H1 (cell line): Measurements from ENCODE around the gene SSUH2. TPM values are rescaled to one million over a fixed set of nuclear protein-coding genes. Genes with fewer than 3 reads are reported as not detected.
A peak's percentile ranks its signal among the peaks of the same experiment; 100 is the strongest.

Experiments
- CTCF ChIA-PET: fragments of 300-600 bp; sonication (Branson Sonifier 250); formaldehyde crosslinking; loops from one replicate; lab custom pipeline; 2021; ENCODE audit not compliant: partially characterized antibody; lab: Charles Lee
- POLR2A ChIA-PET: fragments of 300-600 bp; sonication (Branson Sonifier 250); formaldehyde crosslinking; loops from one replicate; lab custom pipeline; 2021; ENCODE audit warnings: inconsistent platforms; ENCODE audit not compliant: partially characterized antibody; lab: Charles Lee
- DNase-seq, 2 experiments: peaks; one replicate each; pipeline versions ENCODE4 v3.0.0 to v3.0.0-alpha.2; 2010 to 2022; ENCODE audit warnings: low spot score in 2 of 2, low read depth in 1 of 2, mixed read lengths in 1 of 2
- FAIRE-seq: peaks from 2 replicates; lab custom pipeline; 2011; peaks lifted over from hg19 to GRCh38; lab: Jason Lieb, UNC
- H2AFZ ChIP-seq: 2 replicates; pipeline ENCODE4 v1.8.1; 2012; ENCODE audit warnings: low read length, inconsistent platforms
- H2AK5ac ChIP-seq: 2 replicates; pipeline ENCODE4 v1.6.1; 2013; ENCODE audit warnings: low read depth, low read length
- H2BK120ac ChIP-seq: replicated peaks from 2 replicates; pipeline ENCODE3; 2013; ENCODE audit warnings: low read depth, low read length, inconsistent platforms
- H2BK12ac ChIP-seq: 2 replicates; pipeline ENCODE4 v1.6.1; 2013; ENCODE audit warnings: low read depth, low read length
- H2BK15ac ChIP-seq: 2 replicates; pipeline ENCODE4 v1.6.1; 2013; ENCODE audit warnings: low read length
- H2BK20ac ChIP-seq: 2 replicates; pipeline ENCODE4 v1.6.1; 2013; ENCODE audit warnings: low read length
- H2BK5ac ChIP-seq: 2 replicates; pipeline ENCODE4 v1.6.1; 2013; ENCODE audit warnings: low read depth, low read length
- H3K14ac ChIP-seq: 2 replicates; pipeline ENCODE4 v1.6.1; 2013; ENCODE audit warnings: inconsistent platforms; ENCODE audit not compliant: insufficient read length
- H3K18ac ChIP-seq: 2 replicates; pipeline ENCODE4 v1.6.1; 2013; ENCODE audit warnings: low read length; ENCODE audit errors: extremely low read depth
- H3K23ac ChIP-seq: 2 replicates; pipeline ENCODE4 v1.6.1; 2013; ENCODE audit warnings: inconsistent platforms; ENCODE audit not compliant: insufficient read length
- H3K23me2 ChIP-seq: 2 replicates; pipeline ENCODE4 v1.6.1; 2013; ENCODE audit warnings: low read depth, low read length
- H3K27ac ChIP-seq: 2 replicates; pipeline ENCODE4 v1.6.1; 2011; ENCODE audit warnings: low read depth, low read length, inconsistent platforms
- H3K27me3 ChIP-seq, 4 experiments: replicated peaks in 1 of 4; 1 replicate in 1 of 4; 2 replicates in 3 of 4; pipeline versions ENCODE4 v1.6.1 to v1.8.1; 2011 to 2013; ENCODE audit warnings: low read length in 3 of 4, mild to moderate bottlenecking in 3 of 4, inconsistent platforms in 2 of 4, mixed read lengths in 2 of 4, moderate library complexity in 1 of 4; ENCODE audit not compliant: control insufficient read depth in 3 of 4, insufficient read depth in 3 of 4; ENCODE audit errors: extremely low read depth in 1 of 4
- H3K36me3 ChIP-seq, 4 experiments: 2 replicates each; pipeline versions ENCODE4 v1.6.1 to v1.8.1; 2011 to 2013; ENCODE audit warnings: mild to moderate bottlenecking in 4 of 4, low read length in 3 of 4, moderate library complexity in 2 of 4, control low read depth in 1 of 4, inconsistent platforms in 1 of 4; ENCODE audit not compliant: insufficient read depth in 4 of 4, control insufficient read depth in 2 of 4
- H3K4ac ChIP-seq: replicated peaks from 2 replicates; pipeline ENCODE3; 2013; ENCODE audit warnings: low read length, low read depth, mixed read lengths, inconsistent platforms; ENCODE audit not compliant: insufficient read length
- H3K4me1 ChIP-seq, 4 experiments: replicated peaks in 1 of 4; 1 replicate in 1 of 4; 2 replicates in 3 of 4; pipeline versions ENCODE4 v1.6.1 to v1.8.1; 2011 to 2013; ENCODE audit warnings: low read length in 3 of 4, inconsistent platforms in 2 of 4, mixed read lengths in 1 of 4; ENCODE audit not compliant: insufficient read depth in 4 of 4, control insufficient read depth in 3 of 4
- H3K4me2 ChIP-seq, 2 experiments: 2 replicates each; pipeline versions ENCODE4 v1.6.1 to v1.8.1; 2011 to 2013; ENCODE audit warnings: low read depth in 2 of 2, low read length in 2 of 2, control low read depth in 1 of 2, inconsistent platforms in 1 of 2, mild to moderate bottlenecking in 1 of 2; ENCODE audit not compliant: insufficient read depth in 1 of 2
- H3K4me3 ChIP-seq, 4 experiments: fragments of 200-600, 300-600 bp in 1 of 4; sonication (generic), shearing (Covaris generic), sonication (Bioruptor Twin) in 1 of 4; 2 replicates each; pipeline versions ENCODE4 v1.5.1 to v1.8.1; 2011 to 2016; ENCODE audit warnings: low read length in 4 of 4, low read depth in 3 of 4, control low read depth in 2 of 4, inconsistent platforms in 2 of 4, mild to moderate bottlenecking in 2 of 4, mixed read lengths in 1 of 4, moderate library complexity in 1 of 4; ENCODE audit not compliant: insufficient read depth in 2 of 4; ENCODE audit errors: extremely low read depth in 1 of 4
- H3K56ac ChIP-seq: replicated peaks from 2 replicates; pipeline ENCODE3; 2013; ENCODE audit warnings: low read depth, mild to moderate bottlenecking, mixed read lengths, low read length, inconsistent platforms; ENCODE audit not compliant: insufficient read length
- H3K79me1 ChIP-seq: 2 replicates; pipeline ENCODE4 v1.6.1; 2013; ENCODE audit warnings: low read depth, low read length, control low read depth
- H3K79me2 ChIP-seq, 2 experiments: 2 replicates each; pipeline versions ENCODE4 v1.6.1 to v1.8.1; 2012 to 2013; ENCODE audit warnings: low read length in 2 of 2, mild to moderate bottlenecking in 2 of 2, inconsistent platforms in 1 of 2; ENCODE audit not compliant: insufficient read depth in 2 of 2, control insufficient read depth in 1 of 2
- H3K9ac ChIP-seq, 4 experiments: replicated peaks in 1 of 4; 1 replicate in 1 of 4; 2 replicates in 3 of 4; pipeline versions ENCODE4 v1.6.1 to v1.8.1; 2011 to 2013; ENCODE audit warnings: low read depth in 3 of 4, low read length in 3 of 4, control low read depth in 2 of 4, mild to moderate bottlenecking in 2 of 4, moderate library complexity in 2 of 4, inconsistent platforms in 1 of 4; ENCODE audit errors: extremely low read depth in 1 of 4
- H3K9me3 ChIP-seq, 2 experiments: 2 replicates each; pipeline versions ENCODE4 v1.6.1 to v1.8.1; 2012 to 2013; ENCODE audit warnings: mild to moderate bottlenecking in 2 of 2, moderate library complexity in 2 of 2, control low read depth in 1 of 2, inconsistent platforms in 1 of 2, low read depth in 1 of 2, low read length in 1 of 2, mixed read lengths in 1 of 2; ENCODE audit not compliant: insufficient read depth in 2 of 2
- H4K20me1 ChIP-seq, 2 experiments: replicated peaks in 1 of 2; 2 replicates each; pipeline versions ENCODE3 to v1.8.1; 2011 to 2013; ENCODE audit warnings: inconsistent platforms in 2 of 2, low read length in 2 of 2, mild to moderate bottlenecking in 1 of 2; ENCODE audit not compliant: insufficient read depth in 2 of 2, control insufficient read depth in 1 of 2
- H4K5ac ChIP-seq: 2 replicates; pipeline ENCODE4 v1.6.1; 2013; ENCODE audit warnings: low read length, low read depth, mixed read lengths, inconsistent platforms; ENCODE audit not compliant: insufficient read length
- H4K8ac ChIP-seq: 2 replicates; pipeline ENCODE4 v1.8.0; 2013; ENCODE audit warnings: mild to moderate bottlenecking, moderate library complexity, low read length, inconsistent platforms; ENCODE audit not compliant: insufficient read depth; ENCODE audit errors: extremely low read depth
- H4K91ac ChIP-seq: replicated peaks from 2 replicates; pipeline ENCODE3; 2013; ENCODE audit warnings: low read length, mixed read lengths, inconsistent platforms; ENCODE audit not compliant: insufficient read length
- CTBP2 ChIP-seq: IDR thresholded peaks from 2 replicates; pipeline ENCODE4 v1.7.0; 2011; ENCODE audit warnings: borderline replicate concordance, mild to moderate bottlenecking, moderate library complexity, mixed read lengths, low read length; ENCODE audit not compliant: insufficient read depth, insufficient read length
- EP300 ChIP-seq, 2 experiments: IDR thresholded peaks; 1 replicate in 1 of 2; 2 replicates in 1 of 2; pipeline ENCODE4 v1.6.1; 2011 to 2012; ENCODE audit warnings: low read depth in 2 of 2, low read length in 2 of 2, mild to moderate bottlenecking in 2 of 2, borderline replicate concordance in 1 of 2, inconsistent platforms in 1 of 2, moderate library complexity in 1 of 2
- MAFK ChIP-seq: IDR thresholded peaks from 2 replicates; pipeline ENCODE4 v1.6.1; 2012; ENCODE audit warnings: low read depth, mild to moderate bottlenecking, improper control_type of control experiment, low read length
- NRF1 ChIP-seq: IDR thresholded peaks from 2 replicates; pipeline ENCODE4 v1.6.1; 2011; ENCODE audit warnings: mild to moderate bottlenecking, low read depth, low read length, improper control_type of control experiment
- RXRA ChIP-seq: IDR thresholded peaks from 2 replicates; pipeline ENCODE4 v1.6.1; 2011; ENCODE audit warnings: low read depth, mild to moderate bottlenecking, low read length, moderate library complexity; ENCODE audit not compliant: insufficient read depth
- TAF1 ChIP-seq: IDR thresholded peaks from 2 replicates; pipeline ENCODE4 v1.6.1; 2011; ENCODE audit warnings: mild to moderate bottlenecking, low read depth, low read length
- TBP ChIP-seq: IDR thresholded peaks from 2 replicates; pipeline ENCODE4 v1.6.1; 2011; ENCODE audit warnings: low read depth, low read length, improper control_type of control experiment
- TEAD4 ChIP-seq: IDR thresholded peaks from 2 replicates; pipeline ENCODE4 v1.6.1; 2012; ENCODE audit warnings: low read depth, low read length, inconsistent platforms, mixed read lengths
- USF2 ChIP-seq: IDR thresholded peaks from 2 replicates; pipeline ENCODE4 v1.6.1; 2011; ENCODE audit warnings: low read length, improper control_type of control experiment
- WGBS, 2 experiments: shearing (Covaris generic) in 1 of 2; methylation state at CpG; one replicate each; pipeline versions ENCODE4 v1.1.6 to v1.1.7; 2013 to 2015; ENCODE audit warnings: low lambda C conversion rate in 2 of 2, mixed read lengths in 2 of 2, inconsistent platforms in 1 of 2, low coverage in 1 of 2, missing lambda C conversion rate in 1 of 2; ENCODE audit not compliant: insufficient replicate concordance in 2 of 2, insufficient coverage in 1 of 2, insufficient read length in 1 of 2; ENCODE audit errors: extremely low coverage in 1 of 2, missing lambda C conversion rate in 1 of 2; 5-methylcytosine and 5-hydroxymethylcytosine counted together
- polyA plus RNA-seq, 7 experiments: library from polyadenylated mRNA; depleted of rRNA in 3 of 7; stranded (reverse) in 5 of 7; unstranded in 2 of 7; fragments of >200 nt in 5 of 7; fragments of 200-250 nt in 2 of 7; gene quantifications; 1 replicate in 5 of 7; 2 replicates in 1 of 7; 4 replicates in 1 of 7; pipeline versions ENCODE4 v1.2.1 to v1.2.3, GENCODE V29; 2011 to 2013; ENCODE audit warnings: missing spikeins in 2 of 7, mixed read lengths in 2 of 7
- total RNA-seq: library from RNA; stranded (reverse); fragmentation: NEBNext Ultra II Directional; extraction: Animal tissue kit (Norgen Biotek cat#: 25700); gene quantifications from 2 replicates; pipeline ENCODE4 v1.2.1, GENCODE V29; 2021

SSUH2 gene
- total and polyA plus RNA-seq, 2 of the 8 experiments (the other 6 are each of a cell fraction or from before 2014, with no cell fraction given), result 0.62 to 0.69 TPM

- DNase-seq, result peak in 1 of 2 experiments; percentile 23
- Histone ChIP-seq H3K79me2 (no peaks in the 10 kb centered on the region), H3K23ac (no peak overlapping the region), H3K4me2 (no peak overlapping the region), H2BK5ac (no peak overlapping the region), H2BK20ac (no peak overlapping the region), H4K8ac (no peak overlapping the region), H2BK12ac (no peak overlapping the region), H4K91ac (no peak overlapping the region), H3K79me1 (no peaks in the 10 kb centered on the region), H3K4me1 (no peaks in the 10 kb centered on the region), H2AK5ac (no peak overlapping the region), H3K4ac (no peak overlapping the region), H3K9me3 (no peaks in the 10 kb centered on the region), H3K56ac (no peak overlapping the region), H3K27ac (no peak overlapping the region), H3K9ac (no peak overlapping the region), H3K23me2 (peaks cover 3% of the 10 kb centered on the region; the same call in 1 of the 2 replicates), H2AFZ (no peak overlapping the region), H3K18ac (no peak overlapping the region), H3K14ac (no peak overlapping the region), H4K5ac (no peak overlapping the region), H2BK15ac (no peak overlapping the region), H4K20me1 (no peaks in the 10 kb centered on the region), H3K4me3 (no peak overlapping the region), H2BK120ac (no peak overlapping the region), H3K36me3 (no peaks in the 10 kb centered on the region), H3K27me3 (no peaks in the 10 kb centered on the region; a peak in 1 of 7 replicates)
- no peak for FAIRE-seq
- WGBS, 2 experiments, result 88% methylated on average over 7 of the region's 7 CpGs; no CpG with 5 or more reads in 1 of the 2 experiments
- ChIA-PET CTCF (interaction anchor here (4.2 kb wide), 1 partner anchor 161 kb away, joined by 24 read pairs; no protein-coding TSS in a partner anchor), POLR2A (no interaction called here)
- TF ChIP-seq TEAD4 (no peak), CTBP2 (no peak), RXRA (no peak), TAF1 (no peak), MAFK (no peak), USF2 (no peak), NRF1 (no peak), TBP (no peak), EP300 (IDR thresholded peaks at IDR 0.05; ENCODE audit: borderline replicate concordance in 1 of 2, low read depth in 2 of 2, low read length in 2 of 2) (no peak)
Observed at GRCh38 chr3:8604006-8604405, 40.6 kb downstream of the SSUH2 start.
